ENCODE results near the gene EHMT1. TPM values are rescaled to one million over a fixed set of nuclear protein-coding genes. Genes with fewer than 3 reads are reported as not detected.

The EHMT1 gene
- polyA plus RNA-seq, 2 of the 4 experiments (the other 2 are of a cell fraction), result 41.3 to 48.0 TPM

GRCh38 chr9:137615387-137615871 lies 3.4 kb upstream of the EHMT1 start:
- TF ChIP-seq, protein P1, sequence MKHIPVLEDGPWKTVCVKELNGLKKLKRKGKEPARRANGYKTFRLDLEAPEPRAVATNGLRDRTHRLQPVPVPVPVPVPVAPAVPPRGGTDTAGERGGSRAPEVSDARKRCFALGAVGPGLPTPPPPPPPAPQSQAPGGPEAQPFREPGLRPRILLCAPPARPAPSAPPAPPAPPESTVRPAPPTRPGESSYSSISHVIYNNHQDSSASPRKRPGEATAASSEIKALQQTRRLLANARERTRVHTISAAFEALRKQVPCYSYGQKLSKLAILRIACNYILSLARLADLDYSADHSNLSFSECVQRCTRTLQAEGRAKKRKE (CRISPR knock-in tag; IDR thresholded peaks at IDR 0.05; ENCODE audit: low read depth), result no peak
- TF ChIP-seq RARB (CRISPR knock-in tag; IDR thresholded peaks at IDR 0.05) (no peak), FOSB (CRISPR knock-in tag; IDR thresholded peaks at IDR 0.05) (no peak), SMC3 (IDR thresholded peaks at IDR 0.05) (no peak), POLR2A (IDR thresholded peaks at IDR 0.05; ENCODE audit: low read length) (no peak), KDM5A (IDR thresholded peaks at IDR 0.05) (no peak), POLR2AphosphoS2 (conservative IDR thresholded peaks at IDR 0.05; ENCODE audit: low read length) (no peak), NFE2L2 (conservative IDR thresholded peaks at IDR 0.05; ENCODE audit: low read length) (no peak), MAZ (IDR thresholded peaks at IDR 0.05; ENCODE audit: borderline replicate concordance, low read depth, low read length) (no peak), RNF2 (IDR thresholded peaks at IDR 0.05; ENCODE audit: borderline replicate concordance, low read depth) (no peak), REST (IDR thresholded peaks at IDR 0.05) (no peak), CHD4 (IDR thresholded peaks at IDR 0.05; ENCODE audit: borderline replicate concordance) (no peak), EHF (CRISPR knock-in tag; IDR thresholded peaks at IDR 0.05) (no peak), PHF8 (IDR thresholded peaks at IDR 0.05; ENCODE audit: borderline replicate concordance, low read depth) (no peak), CTCF (IDR thresholded peaks at IDR 0.05) (no peak), HOXB13 (CRISPR knock-in tag; IDR thresholded peaks at IDR 0.05; ENCODE audit: low read depth) (no peak), CBX2 (IDR thresholded peaks at IDR 0.05; ENCODE audit: borderline replicate concordance, low read depth) (no peak), JUNB (IDR thresholded peaks at IDR 0.05) (no peak), HOXA7 (CRISPR knock-in tag; IDR thresholded peaks at IDR 0.05) (no peak)
- FAIRE-seq (no peak), DNase-seq (ENCODE audit: low read depth in 1 of 2, low spot score in 1 of 2) (no peak), ATAC-seq (no peak)
- Histone ChIP-seq H3K27ac (no peak overlapping the region), H3K4me3 (no peak overlapping the region), H3K9me3 (no peaks in the 10 kb centered on the region), H3K4me2 (no peak overlapping the region), H3K4me1 (peaks cover 49% of the 10 kb centered on the region)
- 96% methylated on average over 8 of the region's 19 CpGs for WGBS (ENCODE audit: missing lambda C conversion rate)
- ChIA-PET CTCF (no interaction called here), POLR2A (interaction anchor here (1.1 kb wide), 1 partner anchor 10 kb away, joined by 3 read pairs; the partner anchor contains the start of gene ARRDC1)

- peak overlapping the region; percentile 89 for H3K4me2 ChIP-seq
- H3K4me1 ChIP-seq, result peaks cover 36% of the 10 kb centered on the region
- CTCF ChIA-PET, result interaction anchor here (0.5 to 2.0 kb wide), 4 partner anchors 8 to 319 kb away, joined by 3 to 5 read pairs (median 4); no protein-coding TSS in a partner anchor
- no peaks in the 10 kb centered on the region for H3K9me3 ChIP-seq
- FAIRE-seq (no peak), ATAC-seq (peak; percentile 25 to 45), DNase-seq (ENCODE audit: low read depth in 1 of 2, low spot score in 1 of 2) (peak in 1 of 2 experiments; percentile 46)
- peak overlapping the region; percentile 94 to 95 for H3K27ac ChIP-seq
- 6% methylated on average over 23 of the region's 58 CpGs for WGBS (ENCODE audit: missing lambda C conversion rate)
- H3K4me3 ChIP-seq, result peak overlapping the region; percentile 71
- POLR2A ChIA-PET, result interaction anchor here (0.7 to 2.1 kb wide), 11 partner anchors 11 to 379 kb away, joined by 3 to 10 read pairs (median 3); partner anchors contain the start of genes ARRDC1, TOR4A and ZMYND19
- 0 out of 2 replicates have a peak, but pooled peaks have one; percentile 1 for TF ChIP-seq PHF8 (IDR thresholded peaks at IDR 0.05; ENCODE audit: borderline replicate concordance, low read depth)
- no peak for TF ChIP-seq CTCF (IDR thresholded peaks at IDR 0.05)
Measured at GRCh38 chr9:137619240-137620047, 639 bp downstream of the EHMT1 start.

All from A549 (cell line).